IMR-90 (cell line): Measurements from ENCODE around the gene SLIT3. TPM values are rescaled to one million over a fixed set of nuclear protein-coding genes. Genes with fewer than 3 reads are reported as not detected.

ENCODE experiments used
- ATAC-seq: fragments of 200-7000 bp; cut with Tn5 transposase; 2 replicates; pipeline ENCODE4 v1.9.1; 2020; ENCODE audit warnings: low read depth, mild to moderate bottlenecking, moderate library complexity
- BruUV-seq: library from RNA; stranded (reverse); fragments of 400-500 nt; replicated peaks from 2 replicates; lab custom pipeline; 2021; lab: Mats Ljungman, UMichigan
- CTCF ChIA-PET: fragments of 300-600 bp; formaldehyde crosslinking; extraction: SDS; loops from one replicate; lab custom pipeline; 2021; ENCODE audit warnings: antibody characterized with exemption; lab: Yijun Ruan, JAX
- POLR2A ChIA-PET: fragments of 300-600 bp; sonication (Branson Sonifier 250); formaldehyde crosslinking; loops from one replicate; lab custom pipeline; 2022; ENCODE audit warnings: antibody characterized with exemption; ENCODE audit not compliant: unreplicated experiment; lab: Charles Lee
- DNase-seq: peaks from one replicate; pipeline ENCODE4 v3.0.0; 2013
- H2AFZ ChIP-seq: replicated peaks from 2 replicates; pipeline ENCODE3; 2013; ENCODE audit warnings: low read length, mild to moderate bottlenecking; ENCODE audit not compliant: poor library complexity
- H2AK5ac ChIP-seq: 2 replicates; pipeline ENCODE4 v1.6.1; 2013; ENCODE audit warnings: low read depth, low read length, inconsistent platforms
- H2AK9ac ChIP-seq: replicated peaks from 2 replicates; pipeline ENCODE3; 2013; ENCODE audit warnings: mild to moderate bottlenecking, low read depth, low read length, moderate library complexity; ENCODE audit not compliant: poor library complexity
- H2BK120ac ChIP-seq: 2 replicates; pipeline ENCODE4 v1.6.1; 2013; ENCODE audit warnings: low read depth, low read length, inconsistent platforms
- H2BK15ac ChIP-seq: 3 replicates; pipeline ENCODE4 v1.6.1; 2013; ENCODE audit warnings: low read depth, low read length, inconsistent platforms
- H2BK20ac ChIP-seq: 2 replicates; pipeline ENCODE4 v1.6.1; 2013; ENCODE audit warnings: low read depth, mild to moderate bottlenecking, inconsistent platforms, low read length, moderate library complexity
- H2BK5ac ChIP-seq: 2 replicates; pipeline ENCODE4 v1.6.1; 2013; ENCODE audit warnings: mild to moderate bottlenecking, low read depth, low read length, inconsistent platforms; ENCODE audit not compliant: poor library complexity, severe bottlenecking
- H3K14ac ChIP-seq: replicated peaks from 2 replicates; pipeline ENCODE4 v1.6.1; 2013; ENCODE audit warnings: low read depth, low read length, inconsistent platforms
- H3K18ac ChIP-seq: 2 replicates; pipeline ENCODE4 v1.6.1; 2013; ENCODE audit warnings: low read depth, low read length, control low read depth
- H3K23ac ChIP-seq: 2 replicates; pipeline ENCODE4 v1.6.1; 2013; ENCODE audit warnings: low read depth, low read length, inconsistent platforms
- H3K27ac ChIP-seq: 2 replicates; pipeline ENCODE4 v1.5.1; 2013; ENCODE audit warnings: mild to moderate bottlenecking, control low read depth, low read length; ENCODE audit not compliant: insufficient read depth
- H3K27me3 ChIP-seq: 2 replicates; pipeline ENCODE4 v1.6.1; 2013; ENCODE audit warnings: low read length; ENCODE audit not compliant: control insufficient read depth, insufficient read depth
- H3K36me3 ChIP-seq: 2 replicates; pipeline ENCODE4 v1.6.1; 2013; ENCODE audit warnings: low read length, mixed read lengths; ENCODE audit not compliant: control insufficient read depth, insufficient read depth
- H3K4ac ChIP-seq: 2 replicates; pipeline ENCODE4 v1.6.1; 2013; ENCODE audit warnings: low read depth, low read length, inconsistent platforms
- H3K4me1 ChIP-seq: 2 replicates; pipeline ENCODE4 v1.6.1; 2013; ENCODE audit warnings: low read length, mixed read lengths; ENCODE audit not compliant: control insufficient read depth, insufficient read depth
- H3K4me2 ChIP-seq: 2 replicates; pipeline ENCODE4 v1.6.1; 2013; ENCODE audit warnings: low read depth, mild to moderate bottlenecking, control low read depth, low read length, moderate library complexity
- H3K4me3 ChIP-seq: 2 replicates; pipeline ENCODE4 v1.5.1; 2013; ENCODE audit warnings: low read depth, mild to moderate bottlenecking, control low read depth, low read length, moderate library complexity; ENCODE audit not compliant: insufficient read depth
- H3K56ac ChIP-seq: 2 replicates; pipeline ENCODE4 v1.6.1; 2013; ENCODE audit warnings: low read length, inconsistent platforms; ENCODE audit not compliant: insufficient read depth; ENCODE audit errors: extremely low read depth
- H3K79me1 ChIP-seq, 2 experiments: 2 replicates each; pipeline ENCODE4 v1.6.1; 2013; ENCODE audit warnings: low read length in 2 of 2, inconsistent platforms in 1 of 2, low read depth in 1 of 2
- H3K9ac ChIP-seq: 2 replicates; pipeline ENCODE4 v1.6.1; 2013; ENCODE audit warnings: low read depth, low read length, control low read depth
- H3K9me1 ChIP-seq: 2 replicates; pipeline ENCODE4 v1.6.1; 2013; ENCODE audit warnings: low read length, inconsistent platforms; ENCODE audit not compliant: insufficient read depth
- H3K9me3 ChIP-seq: 2 replicates; pipeline ENCODE4 v1.6.1; 2013; ENCODE audit warnings: low read length; ENCODE audit not compliant: control insufficient read depth, insufficient read depth
- H4K20me1 ChIP-seq: 2 replicates; pipeline ENCODE4 v1.6.1; 2013; ENCODE audit warnings: low read length, inconsistent platforms; ENCODE audit not compliant: insufficient read depth
- H4K5ac ChIP-seq: 2 replicates; pipeline ENCODE4 v1.6.1; 2013; ENCODE audit warnings: mild to moderate bottlenecking, low read depth, low read length, control low read depth
- H4K8ac ChIP-seq, 2 experiments: 2 replicates each; pipeline ENCODE4 v1.6.1; 2013; ENCODE audit warnings: low read depth in 2 of 2, low read length in 2 of 2, control low read depth in 1 of 2, inconsistent platforms in 1 of 2
- H4K91ac ChIP-seq: 2 replicates; pipeline ENCODE4 v1.6.1; 2013; ENCODE audit warnings: low read depth, low read length, inconsistent platforms; ENCODE audit not compliant: insufficient read depth
- CHD1 ChIP-seq: IDR thresholded peaks from 2 replicates; pipeline ENCODE4 v1.6.1; 2012; ENCODE audit warnings: low read depth, low read length, improper control_type of control experiment
- MAZ ChIP-seq: IDR thresholded peaks from 2 replicates; pipeline ENCODE4 v1.6.1; 2012; ENCODE audit warnings: low read depth, mild to moderate bottlenecking, low read length, improper control_type of control experiment, moderate library complexity, borderline replicate concordance
- RCOR1 ChIP-seq: IDR thresholded peaks from 2 replicates; pipeline ENCODE4 v1.6.1; 2012; ENCODE audit warnings: mild to moderate bottlenecking, low read length, improper control_type of control experiment; ENCODE audit not compliant: insufficient replicate concordance
- WGBS, 2 experiments: methylation state at CpG; one replicate each; pipeline versions ENCODE4 v1.1.5 to v1.1.7; 2013; ENCODE audit warnings: missing lambda C conversion rate in 2 of 2; ENCODE audit not compliant: insufficient read length in 1 of 2; ENCODE audit errors: extremely low coverage in 2 of 2; 5-methylcytosine and 5-hydroxymethylcytosine counted together
- dilution Hi-C: fragments of 300-500 bp; cut with HindIII; formaldehyde crosslinking; loops from one replicate; pipeline ENCODE4 v1.14.3; 2018; ENCODE audit warnings: low sequenced_read_pairs; ENCODE audit not compliant: unreplicated experiment
- in situ Hi-C: fragments of 300-500 bp; cut with MboI; formaldehyde crosslinking; loops from 3 replicates; pipeline ENCODE4 v1.14.3; 2019; ENCODE audit warnings: low sequenced_read_pairs, inconsistent platforms, mixed read lengths
- intact Hi-C: fragments of 100-400 bp; cut with micrococcal nuclease; formaldehyde crosslinking; loops from 2 replicates; pipeline ENCODE4 v1.10.0; 2022
- polyA plus RNA-seq, 3 experiments: library from polyadenylated mRNA; depleted of rRNA; stranded (reverse); fragments of >200 nt; gene quantifications; 2 replicates each; pipeline ENCODE4 v1.2.3, GENCODE V29; 2012; ENCODE audit warnings: low replicate concordance in 1 of 3
- total RNA-seq: library from RNA; depleted of rRNA; stranded (reverse); fragments of >200 nt; gene quantifications from 2 replicates; pipeline ENCODE4 v1.2.3, GENCODE V29; 2012

Gene SLIT3
- total and polyA plus RNA-seq, 2 of the 4 experiments (the other 2 are of a cell fraction), result 0.18 to 0.50 TPM

GRCh38 chr5:169242175-169242848 is 58.6 kb downstream of the SLIT3 start:
- Histone ChIP-seq H3K9me3 (no peaks in the 10 kb centered on the region), H3K27ac (no peak overlapping the region), H3K4me1 (no peaks in the 10 kb centered on the region), H3K79me1 (no peaks in the 10 kb centered on the region), H4K20me1 (no peaks in the 10 kb centered on the region), H3K18ac (no peak overlapping the region), H3K56ac (no peak overlapping the region), H3K4me3 (no peak overlapping the region), H2BK20ac (no peak overlapping the region), H3K36me3 (no peaks in the 10 kb centered on the region), H2AK5ac (no peak overlapping the region), H4K5ac (no peak overlapping the region), H2BK5ac (no peak overlapping the region), H2AFZ (no peak overlapping the region), H4K91ac (no peak overlapping the region), H3K4ac (no peak overlapping the region), H4K8ac (no peak overlapping the region), H3K23ac (no peak overlapping the region), H3K14ac (no peak overlapping the region), H2AK9ac (no peak overlapping the region), H3K4me2 (no peak overlapping the region), H2BK15ac (no peak overlapping the region), H3K9me1 (no peaks in the 10 kb centered on the region), H3K27me3 (no peaks in the 10 kb centered on the region), H3K9ac (no peak overlapping the region), H2BK120ac (no peak overlapping the region)
- POLR2A ChIA-PET, result no interaction called here
- intact Hi-C loops, result no loop called here
- WGBS, 2 experiments, result no CpG with 5 or more reads among the region's 4 CpGs
- DNase-seq (no peak), ATAC-seq (no peak)
- CTCF ChIA-PET, result no interaction called here
- BruUV-seq, result no TSS peak
- in situ Hi-C loops, result no loop called here
- dilution Hi-C loops, result no loop called here
- TF ChIP-seq CHD1, result no peak
- TF ChIP-seq RCOR1, result no peak
- TF ChIP-seq MAZ, result no peak
